Smooth muscle cell (in vitro differentiated cells): ENCODE data around the gene PRMT2. TPM values are rescaled to one million over a fixed set of nuclear protein-coding genes. Genes with fewer than 3 reads are reported as not detected.
"Not testable (repeated sequence)": the region's sequence is repeated elsewhere in the genome, so short reads cannot be mapped to it uniquely, and the experiment has no call there.

Experiments
- DNase-seq: peaks from one replicate; lab custom pipeline; 2025; ENCODE audit not compliant: unreplicated experiment; lab: John Stamatoyannopoulos, UW
- H2AFZ ChIP-seq: fragments of 200-600 bp; sonication (generic); 2 replicates; pipeline ENCODE4 v1.6.0; 2016; ENCODE audit warnings: antibody characterized with exemption, low read depth, mild to moderate bottlenecking
- H3F3A ChIP-seq: fragments of 200-600 bp; sonication (generic); 2 replicates; pipeline ENCODE4 v1.6.0; 2017; ENCODE audit warnings: antibody characterized with exemption, low read depth
- H3K27ac ChIP-seq: fragments of 200-600 bp; sonication (generic); 2 replicates; pipeline ENCODE4 v1.5.1; 2016; ENCODE audit warnings: low read depth, mild to moderate bottlenecking
- H3K27me3 ChIP-seq: fragments of 200-600 bp; sonication (generic); 2 replicates; pipeline ENCODE4 v1.6.1; 2016; ENCODE audit warnings: low read depth, mild to moderate bottlenecking
- H3K36me3 ChIP-seq: fragments of 200-600 bp; sonication (generic); 2 replicates; pipeline ENCODE4 v1.5.1; 2016; ENCODE audit warnings: low read depth
- H3K4me1 ChIP-seq: fragments of 200-600 bp; sonication (generic); 2 replicates; pipeline ENCODE4 v1.5.1; 2016; ENCODE audit warnings: low read depth
- H3K4me2 ChIP-seq: fragments of 200-600 bp; sonication (generic); 2 replicates; pipeline ENCODE4 v1.6.0; 2016; ENCODE audit warnings: mild to moderate bottlenecking
- H3K4me3 ChIP-seq: fragments of 200-600 bp; sonication (generic); 2 replicates; pipeline ENCODE4 v1.5.1; 2016; ENCODE audit warnings: mild to moderate bottlenecking
- H3K79me2 ChIP-seq: fragments of 200-600 bp; sonication (generic); 2 replicates; pipeline ENCODE4 v1.6.0; 2016; ENCODE audit warnings: low read depth, mild to moderate bottlenecking
- H3K9ac ChIP-seq: fragments of 200-600 bp; sonication (generic); 2 replicates; pipeline ENCODE4 v1.6.0; 2016; ENCODE audit warnings: low read depth
- H3K9me3 ChIP-seq: fragments of 200-600 bp; sonication (generic); replicated peaks from 2 replicates; pipeline ENCODE4 v1.5.1; 2016; ENCODE audit warnings: low read depth
- H4K20me1 ChIP-seq: fragments of 200-600 bp; sonication (generic); 2 replicates; pipeline ENCODE4 v1.6.0; 2016; ENCODE audit warnings: low read depth
- CTCF ChIP-seq: fragments of 200-600 bp; sonication (generic); IDR thresholded peaks from 2 replicates; pipeline ENCODE4 v1.5.1; 2017; ENCODE audit warnings: borderline replicate concordance, mild to moderate bottlenecking, antibody characterized with exemption; ENCODE audit not compliant: insufficient read depth, poor library complexity, severe bottlenecking
- WGBS: methylation state at CpG from one replicate; pipeline ENCODE4 v1.1.7; 2016; ENCODE audit warnings: low lambda C conversion rate; 5-methylcytosine and 5-hydroxymethylcytosine counted together
- polyA plus RNA-seq: library from polyadenylated mRNA; unstranded; fragments of >200 nt; fragmentation: Nextera tagmentation; extraction: Ambion mirVana; gene quantifications from 2 replicates; pipeline ENCODE4 v1.2.1, GENCODE V29; 2016
- total RNA-seq: library from RNA; depleted of rRNA; stranded (reverse); fragments of >200 nt; gene quantifications from 2 replicates; pipeline ENCODE4 v1.2.3, GENCODE V29; 2014

The PRMT2 gene
- total and polyA plus RNA-seq, 2 experiments from 2014 or later, result 61.9 to 97.9 TPM

GRCh38 chr21:46626536-46626935, 8.9 kb upstream of the PRMT2 start:
- Histone ChIP-seq H3F3A (no peaks in the 10 kb centered on the region), H3K27me3 (no peaks in the 10 kb centered on the region), H3K9me3 (peaks cover 7% of the 10 kb centered on the region), H3K4me3 (no peak overlapping the region), H2AFZ (no peak overlapping the region), H3K36me3 (no peaks in the 10 kb centered on the region), H3K4me2 (no peak overlapping the region), H3K9ac (no peak overlapping the region), H4K20me1 (no peaks in the 10 kb centered on the region), H3K27ac (no peak overlapping the region), H3K4me1 (peaks cover 10% of the 10 kb centered on the region), H3K79me2 (no peaks in the 10 kb centered on the region)
- no peak for TF ChIP-seq CTCF
- WGBS, result 97% methylated on average over 7 of the region's 7 CpGs
- DNase-seq, result no peak

GRCh38 chr21:46626975-46627501, 8.4 kb upstream of the PRMT2 start:
- Histone ChIP-seq H3K4me1 (peaks cover 5% of the 10 kb centered on the region), H4K20me1 (no peaks in the 10 kb centered on the region), H3K4me2 (no peak overlapping the region), H3K27me3 (no peaks in the 10 kb centered on the region), H3K9ac (no peak overlapping the region), H3K9me3 (peaks cover 7% of the 10 kb centered on the region), H3K27ac (no peak overlapping the region), H3K4me3 (no peak overlapping the region), H3F3A (no peaks in the 10 kb centered on the region), H3K36me3 (no peaks in the 10 kb centered on the region), H3K79me2 (no peaks in the 10 kb centered on the region), H2AFZ (no peak overlapping the region)
- WGBS, result 82% methylated on average over 6 of the region's 6 CpGs
- TF ChIP-seq CTCF, result no peak
- no peak for DNase-seq

GRCh38 chr21:46627726-46628125, 7.7 kb upstream of the PRMT2 start:
- Histone ChIP-seq H3K36me3 (no peaks in the 10 kb centered on the region), H3K27me3 (no peaks in the 10 kb centered on the region), H3K4me1 (no peaks in the 10 kb centered on the region), H3K27ac (no peak overlapping the region), H3K9ac (no peak overlapping the region), H4K20me1 (no peaks in the 10 kb centered on the region), H2AFZ (no peak overlapping the region), H3K9me3 (peaks cover 7% of the 10 kb centered on the region), H3K79me2 (no peaks in the 10 kb centered on the region), H3F3A (no peaks in the 10 kb centered on the region), H3K4me3 (no peak overlapping the region), H3K4me2 (no peak overlapping the region)
- TF ChIP-seq CTCF, result no peak
- DNase-seq, result no peak
- 57% methylated on average over 4 of the region's 4 CpGs for WGBS

- Histone ChIP-seq H3K36me3 (no peaks in the 10 kb centered on the region), H3K9ac (no peak overlapping the region), H3K27ac (no peak overlapping the region), H3K79me2 (no peaks in the 10 kb centered on the region), H3K4me1 (no peaks in the 10 kb centered on the region), H3F3A (no peaks in the 10 kb centered on the region), H3K4me3 (no peak overlapping the region), H3K4me2 (no peak overlapping the region), H3K9me3 (peaks cover 7% of the 10 kb centered on the region), H2AFZ (no peak overlapping the region), H4K20me1 (no peaks in the 10 kb centered on the region), H3K27me3 (no peaks in the 10 kb centered on the region)
- TF ChIP-seq CTCF, result no peak
- DNase-seq, result no peak
- WGBS, result 90% methylated on average over 6 of the region's 6 CpGs
Measured at GRCh38 chr21:46628868-46629267, 6.6 kb upstream of the PRMT2 start.

GRCh38 chr21:46630915-46631314, 4.6 kb upstream of the PRMT2 start:
- DNase-seq, H3K4me3 ChIP-seq, H2AFZ ChIP-seq, H3K4me1 ChIP-seq, H3K9ac ChIP-seq, H3K9me3 ChIP-seq, H3K27ac ChIP-seq, H4K20me1 ChIP-seq, H3F3A ChIP-seq, H3K27me3 ChIP-seq, H3K4me2 ChIP-seq, H3K36me3 ChIP-seq, H3K79me2 ChIP-seq: not testable (repeated sequence)
- 92% methylated on average over 2 of the region's 2 CpGs for WGBS
